Endothelial cell of hepatic sinusoid (primary cell): ENCODE measurements around the gene LATS1.
"Not testable (repeated sequence)": the region's sequence is repeated elsewhere in the genome, so short reads cannot be mapped to it uniquely, and the experiment has no call there.

ENCODE experiments used
- in situ Hi-C: cut with HindIII; loops from 2 replicates; pipeline ENCODE4 v1.10.0; 2017; ENCODE audit warnings: low sequenced_read_pairs

Gene LATS1

GRCh38 chr6:149729824-149730223 lies 11.9 kb upstream of the LATS1 start:
- in situ Hi-C loops: loop anchor here (10.0 kb wide), 1 partner anchor 175 kb away; no protein-coding TSS in a partner anchor

GRCh38 chr6:149728499-149729234 lies 10.8 kb upstream of the LATS1 start:
- in situ Hi-C loops: loop anchor here (10.0 kb wide), 1 partner anchor 176 kb away; no protein-coding TSS in a partner anchor

- in situ Hi-C loops: loop anchor here (10.0 kb wide), 1 partner anchor 177 kb away; no protein-coding TSS in a partner anchor
Observed at GRCh38 chr6:149727793-149728498, 10.0 kb upstream of the LATS1 start.

- in situ Hi-C loops: loop anchor here (10.0 kb wide), 1 partner anchor 179 kb away; no protein-coding TSS in a partner anchor
Observed at GRCh38 chr6:149725785-149726184, 7.9 kb upstream of the LATS1 start.

- in situ Hi-C loops: loop anchor here (10.0 kb wide), 1 partner anchor 181 kb away; no protein-coding TSS in a partner anchor
Observed at GRCh38 chr6:149723771-149724417, 6.0 kb upstream of the LATS1 start.

GRCh38 chr6:149723262-149723661 lies 5.4 kb upstream of the LATS1 start:
- in situ Hi-C loops: loop anchor here (10.0 kb wide), 1 partner anchor 182 kb away; no protein-coding TSS in a partner anchor

- in situ Hi-C loops: no loop called here
Observed at GRCh38 chr6:149719531-149719930, 1.6 kb upstream of the LATS1 start.

- in situ Hi-C loops: no loop called here
Observed at GRCh38 chr6:149717255-149717587, 680 bp downstream of the LATS1 start.

- in situ Hi-C loops: no loop called here
Observed at GRCh38 chr6:149716181-149716963, 1.5 kb downstream of the LATS1 start.

- in situ Hi-C loops: no loop called here
Observed at GRCh38 chr6:149714442-149714841, 3.5 kb downstream of the LATS1 start.

- in situ Hi-C loops: no loop called here
Observed at GRCh38 chr6:149711711-149712110, 6.2 kb downstream of the LATS1 start.

GRCh38 chr6:149701714-149702113 lies 16.2 kb downstream of the LATS1 start:
- in situ Hi-C loops: no loop called here

- in situ Hi-C loops: no loop called here
Observed at GRCh38 chr6:149699150-149699549, 18.8 kb downstream of the LATS1 start.

GRCh38 chr6:149698175-149698574 lies 19.7 kb downstream of the LATS1 start:
- in situ Hi-C loops: no loop called here

GRCh38 chr6:149696901-149697300 lies 21.0 kb downstream of the LATS1 start:
- in situ Hi-C loops: no loop called here

GRCh38 chr6:149694921-149695320 lies 23.0 kb downstream of the LATS1 start:
- in situ Hi-C loops: no loop called here

GRCh38 chr6:149691201-149691600 lies 26.7 kb downstream of the LATS1 start:
- in situ Hi-C loops: no loop called here

- in situ Hi-C loops: no loop called here
Observed at GRCh38 chr6:149686230-149686629, 31.7 kb downstream of the LATS1 start.

GRCh38 chr6:149683256-149683859 lies 34.5 kb downstream of the LATS1 start:
- in situ Hi-C loops: no loop called here

GRCh38 chr6:149681845-149682244 lies 36.1 kb downstream of the LATS1 start:
- in situ Hi-C loops: not testable (repeated sequence)
